Stimulated activated CD8-positive, alpha-beta memory T cell treated with anti-CD3 and anti-CD28 coated beads, Interleukin-15, amount 100 ng/mL, for 24 hours (primary cell): Measurements from ENCODE around the gene FGFR2.

Experiments used
- DNase-seq: peaks from one replicate; pipeline ENCODE4 v3.0.0-alpha.2; 2020; ENCODE audit warnings: low read depth

The FGFR2 gene

DNA sequence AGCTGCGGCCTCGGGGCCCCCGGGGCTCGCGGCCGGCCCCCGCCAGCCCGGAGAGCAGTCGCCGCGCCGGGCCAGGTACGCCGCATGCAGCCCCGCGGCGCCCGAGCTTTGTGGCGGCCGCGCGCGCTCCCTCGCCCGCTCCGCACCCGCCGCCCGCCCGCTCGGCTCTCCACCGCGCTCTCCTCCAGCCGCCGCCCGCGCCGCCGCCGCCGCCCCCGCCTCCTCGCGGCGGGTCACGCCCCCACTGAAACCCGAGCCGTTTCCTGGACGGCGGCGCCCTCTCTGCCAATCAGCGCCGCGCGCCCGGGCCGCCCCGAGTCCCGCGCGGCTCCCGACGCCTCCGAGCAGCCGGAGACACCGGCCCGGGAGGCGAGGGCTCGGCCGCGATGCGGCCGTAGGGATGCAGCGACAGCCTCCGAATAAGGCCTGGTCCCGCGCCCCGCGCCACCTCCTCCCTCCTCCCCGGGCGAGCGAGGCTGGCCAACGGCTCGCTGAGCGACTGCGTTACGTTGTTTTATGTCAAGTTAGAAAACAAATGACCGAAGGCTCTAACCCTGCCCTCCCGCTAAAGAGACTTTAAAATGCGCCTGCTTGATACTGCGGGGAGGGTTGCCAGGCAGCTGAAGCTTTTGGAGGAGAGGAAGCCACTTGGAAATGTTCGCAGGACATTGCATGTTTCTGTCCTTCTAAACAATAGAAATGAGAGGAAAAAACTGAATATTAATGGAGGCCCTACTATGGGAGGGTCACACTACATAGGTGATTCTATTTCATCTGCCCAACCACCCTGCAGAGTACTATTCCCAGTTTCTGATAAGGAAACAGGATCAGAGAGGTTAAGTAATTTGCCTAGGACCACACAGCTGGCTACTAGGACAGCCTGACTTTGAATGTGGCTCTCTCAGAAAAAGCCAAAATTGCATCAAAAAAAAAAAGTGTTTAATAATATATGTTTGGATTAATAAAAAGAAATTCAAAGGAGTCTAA is at the start of gene FGFR2:
Gene FGFR2, minus strand, starts transcription at position 182 of the 987 bp plus-strand sequence. CDS start 4,627 bp downstream, outside the sequence.
- DNase-seq, result no peak

DNA sequence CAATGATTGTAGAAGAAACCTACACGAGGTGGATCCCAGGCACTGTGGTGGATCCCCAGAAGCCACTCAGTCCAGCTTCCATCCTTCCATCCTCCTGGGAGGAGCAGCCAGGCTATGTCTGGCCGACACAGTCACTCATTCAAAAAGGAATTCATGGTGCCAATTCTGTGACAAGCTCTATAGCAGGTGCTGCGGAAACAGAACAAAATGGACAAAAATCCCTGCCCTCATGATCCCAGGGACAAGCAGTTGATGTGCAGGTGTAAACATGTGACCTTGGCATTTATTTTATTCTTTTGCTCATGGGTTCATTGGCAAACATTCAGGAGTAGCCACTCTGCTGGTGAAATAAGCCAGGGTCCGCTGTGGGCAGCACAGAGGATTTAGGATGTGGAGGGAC is 49.2 kb upstream of the FGFR2 start:
- no peak for DNase-seq

DNA sequence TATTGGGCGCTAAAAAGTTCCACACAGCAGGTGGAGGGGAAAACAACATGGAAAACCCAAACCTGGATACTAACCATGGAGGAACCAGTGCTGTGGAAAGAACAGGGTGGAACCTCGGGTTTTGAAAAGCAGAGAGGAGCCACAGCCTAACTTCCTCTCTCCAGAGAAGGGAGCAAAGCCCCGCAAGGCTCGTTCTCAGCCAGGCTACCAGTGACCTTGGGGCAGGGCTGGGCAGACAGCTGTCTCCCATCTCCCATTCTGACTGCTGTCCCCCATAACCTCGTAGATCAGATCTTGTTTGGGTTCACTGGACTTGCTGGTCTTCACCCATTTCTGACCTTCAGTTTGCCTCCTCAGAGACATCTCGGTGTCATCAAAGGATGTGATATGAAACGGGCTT is 47.5 kb upstream of the FGFR2 start:
- DNase-seq, result no peak

DNA sequence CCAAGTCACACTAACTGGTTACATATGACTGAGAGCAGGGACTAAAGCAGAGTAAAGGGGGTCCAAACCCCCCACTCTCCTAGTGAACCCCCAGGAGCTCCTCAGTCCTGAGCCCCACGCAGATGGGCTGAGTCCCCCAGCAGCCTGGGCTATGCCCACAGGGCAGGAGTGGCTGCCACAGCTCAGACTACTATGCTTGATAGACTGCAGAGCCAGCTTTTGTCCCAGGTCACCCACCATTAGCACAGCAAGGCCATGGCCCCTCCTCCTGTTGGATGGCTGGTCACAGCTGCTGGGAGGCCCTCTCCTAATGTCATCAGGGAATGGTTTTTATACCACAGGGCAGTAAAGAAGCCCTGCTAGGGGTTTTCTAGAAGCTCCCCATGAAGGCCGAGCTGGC is 46.3 kb upstream of the FGFR2 start:
- DNase-seq, result no peak

DNA sequence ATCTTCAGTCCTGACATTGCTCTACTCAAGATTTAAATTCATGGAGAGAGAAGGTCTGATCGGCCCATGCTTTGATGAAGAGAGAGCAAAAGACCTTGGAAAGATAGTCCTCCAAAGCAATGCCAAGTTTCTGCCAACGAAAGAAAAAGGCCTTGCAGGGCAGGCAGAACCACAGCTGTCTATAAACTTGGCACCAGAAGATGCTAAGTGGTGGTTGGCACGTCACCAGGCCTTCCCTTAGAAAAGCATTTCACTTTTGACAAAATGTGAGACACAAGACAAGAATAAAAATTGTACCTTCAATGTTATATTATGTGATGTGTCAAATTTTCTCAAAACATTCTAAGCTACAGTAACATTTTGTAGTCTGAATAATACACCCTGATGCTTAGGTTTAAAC is 42.0 kb upstream of the FGFR2 start:
- no peak for DNase-seq

DNA sequence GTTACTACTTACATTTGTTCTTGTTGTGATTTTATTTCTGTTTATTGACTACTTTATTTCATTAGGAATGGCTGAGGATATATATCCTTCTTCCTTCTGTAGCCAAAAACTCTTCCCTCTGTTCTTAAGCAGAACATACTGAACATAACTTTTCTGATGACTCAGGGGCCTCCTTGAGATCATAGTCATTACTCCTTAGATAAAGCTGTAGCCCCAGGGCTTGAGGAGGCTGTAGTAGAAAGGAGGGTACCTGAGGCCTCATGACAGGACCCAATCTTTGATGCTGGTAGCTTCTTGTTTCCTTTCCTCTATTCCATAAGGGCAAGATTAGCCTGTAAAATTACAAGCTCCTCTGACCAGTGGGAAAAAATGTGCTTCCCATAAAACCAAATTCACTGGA is 41.2 kb upstream of the FGFR2 start:
- DNase-seq, result no peak

DNA sequence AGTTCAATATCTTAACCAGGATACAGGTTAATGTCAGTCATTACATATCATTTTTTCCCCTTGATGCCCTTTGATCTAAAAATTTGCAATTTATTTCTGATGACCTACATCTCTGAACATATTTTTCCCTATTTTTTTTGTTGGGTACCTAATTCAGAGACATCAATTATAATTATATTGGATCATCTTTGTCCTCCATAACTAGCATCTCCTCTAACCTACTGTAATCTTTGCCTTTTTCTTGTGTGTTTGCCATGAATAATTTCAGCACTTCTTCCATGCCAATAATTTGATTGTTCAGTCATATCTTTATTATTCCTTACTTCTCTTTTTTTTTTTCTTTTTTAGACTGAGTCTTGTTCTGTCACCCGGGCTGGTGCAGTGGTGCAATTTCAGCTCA is 39.2 kb upstream of the FGFR2 start:
- DNase-seq, result no peak

DNA sequence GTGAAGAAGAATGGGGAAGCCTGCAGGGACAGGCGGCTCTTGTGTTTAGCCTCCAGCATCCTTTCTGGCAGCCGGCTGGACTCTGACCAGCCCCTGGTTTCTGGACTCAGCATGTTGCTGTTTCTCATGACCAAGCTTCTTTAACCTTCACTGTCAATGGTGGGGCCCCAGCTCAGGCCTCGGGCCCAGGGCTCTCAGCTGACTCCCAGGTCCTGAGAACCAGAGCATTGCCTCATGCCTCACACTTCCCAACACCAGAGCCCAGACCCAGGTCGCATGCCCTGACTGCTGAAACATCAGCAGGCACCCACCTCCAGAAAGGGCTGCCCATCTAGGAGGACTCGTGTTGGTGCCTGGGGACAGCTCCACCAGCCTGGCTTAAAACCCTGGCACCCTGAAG is 34.8 kb upstream of the FGFR2 start:
- DNase-seq, result no peak

DNA sequence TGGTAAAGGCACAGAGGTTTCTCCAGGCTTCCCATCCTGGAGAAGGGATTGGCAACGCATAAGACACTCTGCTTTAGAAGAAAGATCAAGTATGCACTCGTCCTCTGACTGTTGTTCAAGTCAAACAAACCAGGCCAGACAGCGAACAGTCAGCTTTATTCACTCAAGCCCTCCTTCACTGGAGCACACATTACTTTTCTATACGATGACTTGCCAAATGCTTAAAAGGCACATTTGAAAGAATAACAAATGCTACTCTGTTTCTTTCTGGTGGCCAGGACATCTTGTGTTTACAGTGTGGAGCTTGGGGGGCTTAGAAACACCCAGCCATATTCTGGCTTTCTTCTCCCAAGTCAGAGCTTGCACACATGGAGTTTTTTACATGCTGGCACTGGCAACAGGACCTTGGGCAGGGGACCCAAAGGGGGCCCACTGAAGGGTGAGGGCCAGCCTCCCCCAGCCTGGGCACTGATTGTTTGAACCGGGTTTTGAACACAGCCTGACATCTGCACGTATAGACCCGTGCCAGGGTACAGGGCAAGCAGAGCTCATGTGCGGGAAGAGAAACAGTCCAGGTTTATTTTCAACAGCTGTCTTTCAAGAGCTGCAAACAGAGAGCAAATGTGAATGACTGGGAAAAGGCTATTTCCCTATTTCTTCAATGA is 33.3 kb upstream of the FGFR2 start:
- no peak for DNase-seq

DNA sequence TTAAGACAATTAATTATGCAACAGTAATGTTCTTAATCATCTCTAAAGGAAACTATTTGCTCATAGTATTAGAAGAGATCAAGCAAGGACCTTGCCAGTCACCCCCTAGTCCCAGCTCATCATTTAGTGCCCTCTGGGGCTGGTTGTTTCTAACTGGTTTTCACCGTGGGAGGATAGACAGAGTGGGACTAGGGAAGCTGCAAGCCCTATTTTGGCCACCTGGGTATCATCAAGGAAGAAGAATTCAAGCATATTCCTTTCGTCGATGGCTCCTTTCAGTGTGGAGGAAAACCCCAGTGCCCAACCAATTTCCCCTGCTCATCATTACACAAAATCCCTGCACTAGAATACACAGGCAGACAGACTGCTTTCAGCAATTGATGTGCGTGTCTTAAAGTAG is 30.6 kb upstream of the FGFR2 start:
- DNase-seq, result no peak

DNA sequence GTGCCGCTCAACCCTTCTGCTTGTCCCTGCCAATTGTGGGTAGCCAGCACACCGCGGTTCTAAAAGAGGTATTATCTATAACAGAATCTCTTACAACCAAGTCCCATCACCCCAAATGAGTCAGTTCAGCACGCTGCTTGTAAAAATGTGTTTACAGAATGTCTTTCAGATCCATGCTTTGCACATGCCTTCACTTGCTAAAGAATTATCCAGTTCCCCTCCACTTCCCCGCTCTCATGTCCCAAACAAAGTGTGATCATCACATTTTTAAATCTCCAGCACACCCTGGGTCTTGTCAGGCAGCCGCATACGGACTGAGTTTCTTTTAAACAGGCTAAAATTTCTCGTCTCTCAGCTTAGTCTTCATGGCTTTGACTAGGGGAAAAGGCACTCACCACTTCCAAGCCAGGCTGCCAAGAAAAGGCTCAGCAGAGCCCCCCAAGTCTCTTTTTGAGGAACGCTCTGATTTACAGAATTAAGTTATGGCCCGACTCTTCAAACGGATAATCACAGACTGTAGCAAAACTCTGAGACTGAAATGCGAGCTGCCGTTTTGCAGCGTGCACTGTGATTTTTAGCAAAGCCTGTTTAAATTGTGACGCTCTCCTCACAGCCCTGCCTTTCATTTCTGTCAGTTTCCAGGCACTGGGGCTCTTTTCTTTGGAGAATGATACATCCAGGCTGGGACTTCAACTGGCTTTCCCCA is 29.8 kb upstream of the FGFR2 start:
- no peak for DNase-seq

DNA sequence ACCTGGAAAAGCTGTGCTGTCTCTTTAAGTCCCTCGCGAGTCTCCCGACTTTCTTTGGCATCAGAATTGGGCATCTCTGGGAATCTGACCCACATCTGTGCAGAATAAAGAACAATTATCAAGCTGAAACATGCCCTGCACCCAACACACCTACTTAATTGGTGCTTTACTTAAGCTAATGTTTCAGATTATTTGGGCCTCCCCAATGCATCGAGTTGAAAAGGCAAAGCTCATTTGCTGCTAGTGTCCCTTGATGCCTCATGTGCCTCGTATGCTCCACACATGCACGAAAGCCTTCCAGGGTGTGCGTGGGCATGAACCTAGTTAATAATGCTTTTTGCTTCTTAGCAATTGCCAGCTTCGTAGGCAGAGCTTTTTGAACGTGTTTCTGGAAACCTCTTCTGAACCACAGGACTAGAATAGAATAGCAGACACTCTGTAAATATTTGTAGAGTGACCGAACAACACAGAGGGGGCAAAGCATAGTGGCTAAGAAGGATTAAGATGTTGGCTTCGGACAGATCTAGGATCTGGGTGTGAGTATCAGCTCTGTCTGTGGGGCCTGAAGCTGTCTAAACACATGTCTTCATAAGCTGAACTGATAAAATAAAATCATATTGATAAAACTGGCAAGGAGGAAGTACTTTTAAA is 26.7 kb upstream of the FGFR2 start:
- DNase-seq, result no peak

DNA sequence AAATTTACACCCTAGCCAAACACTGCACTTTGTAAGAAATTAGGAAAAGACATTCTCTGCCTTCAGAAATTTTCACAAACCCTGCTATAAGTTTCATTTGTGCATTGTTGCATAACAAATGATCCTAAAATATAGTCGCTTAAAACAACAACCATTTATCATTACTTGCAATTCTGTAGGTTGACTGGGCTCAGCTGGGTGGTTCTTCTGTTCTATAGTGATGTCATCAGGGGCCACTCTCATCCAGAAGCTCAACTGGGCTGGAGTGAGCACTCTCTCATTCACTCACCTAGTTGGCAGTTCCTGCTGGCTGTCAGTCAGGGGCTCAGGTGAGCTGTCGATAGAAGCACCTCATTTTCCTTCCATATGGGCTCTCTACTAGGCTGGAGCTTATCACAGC is 20.7 kb upstream of the FGFR2 start:
- no peak for DNase-seq

DNA sequence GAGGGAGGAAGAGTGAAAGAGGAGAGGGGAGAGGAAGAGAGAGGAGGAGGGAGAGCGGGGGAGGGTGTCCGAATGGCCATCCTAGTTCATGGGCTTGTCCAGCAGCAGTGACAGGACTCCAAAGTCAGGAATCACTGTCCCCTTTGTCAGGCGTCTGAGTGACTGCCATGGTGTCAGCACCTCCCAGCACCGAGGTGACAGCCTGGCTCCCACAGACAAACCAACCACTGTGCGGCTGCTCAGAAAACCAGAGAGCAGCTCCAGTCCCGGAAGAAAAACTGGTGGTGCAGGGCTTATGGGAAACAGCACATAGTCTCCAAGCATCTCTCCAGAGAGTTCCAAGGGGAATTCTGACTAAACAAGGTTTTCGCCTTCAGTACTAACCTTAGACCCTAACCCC is 18.9 kb upstream of the FGFR2 start:
- DNase-seq, result no peak

DNA sequence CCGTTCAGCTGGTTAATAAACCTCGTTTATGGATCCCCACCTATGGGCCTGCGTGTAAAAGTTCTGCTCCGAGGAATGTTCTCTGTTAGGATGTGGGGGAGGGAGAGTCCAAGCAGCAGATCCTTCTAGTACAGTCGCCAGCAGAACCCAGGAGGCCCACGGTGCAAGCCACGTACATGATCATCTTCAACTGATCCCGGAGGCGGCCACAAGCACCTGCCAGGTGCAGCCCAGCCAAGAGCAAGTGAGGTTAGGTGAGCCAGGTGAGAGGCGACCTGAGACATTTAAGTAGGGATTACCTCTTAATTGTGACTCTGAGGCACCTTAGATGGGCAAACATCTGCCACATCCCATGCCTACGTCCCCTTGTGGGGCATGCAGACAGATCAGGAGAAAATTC is 18.0 kb upstream of the FGFR2 start:
- DNase-seq, result no peak

DNA sequence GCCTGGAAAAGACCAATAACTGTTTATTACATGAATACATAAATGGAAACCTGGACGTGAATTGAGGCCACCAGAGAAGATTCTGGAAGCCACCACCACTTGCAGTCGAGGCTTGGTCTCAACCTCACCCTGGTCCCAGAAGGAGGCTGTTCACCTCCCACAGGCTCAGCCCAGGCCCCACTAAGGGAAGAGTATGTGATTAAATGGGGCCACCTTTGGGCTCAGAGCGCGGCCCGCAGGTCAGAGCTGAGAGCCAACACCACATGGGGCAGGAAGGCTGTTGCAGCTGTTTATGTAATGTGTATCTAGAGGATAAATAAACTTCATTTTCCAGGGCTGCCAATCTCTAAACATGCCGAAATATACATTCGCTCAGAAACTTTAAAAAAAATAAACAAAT is 17.6 kb upstream of the FGFR2 start:
- DNase-seq, result no peak

DNA sequence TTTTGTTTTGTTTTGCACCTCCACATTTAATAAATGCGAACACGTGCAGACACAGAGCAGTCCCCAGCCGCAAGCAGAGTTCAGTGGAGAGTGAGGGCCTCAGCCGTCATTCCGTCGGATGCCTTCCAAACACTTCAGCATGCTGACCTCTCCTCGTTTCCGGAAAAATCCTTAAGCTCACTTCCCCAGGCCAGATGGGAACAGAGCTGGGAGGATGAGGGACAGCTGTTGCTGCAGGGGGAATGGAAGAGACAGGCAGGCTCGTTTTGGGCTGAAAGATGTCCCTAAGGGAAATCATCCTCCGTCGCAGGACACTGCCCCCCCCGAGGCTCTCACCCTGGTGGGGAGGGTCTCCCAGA is 17.2 kb upstream of the FGFR2 start:
- DNase-seq, result no peak

DNA sequence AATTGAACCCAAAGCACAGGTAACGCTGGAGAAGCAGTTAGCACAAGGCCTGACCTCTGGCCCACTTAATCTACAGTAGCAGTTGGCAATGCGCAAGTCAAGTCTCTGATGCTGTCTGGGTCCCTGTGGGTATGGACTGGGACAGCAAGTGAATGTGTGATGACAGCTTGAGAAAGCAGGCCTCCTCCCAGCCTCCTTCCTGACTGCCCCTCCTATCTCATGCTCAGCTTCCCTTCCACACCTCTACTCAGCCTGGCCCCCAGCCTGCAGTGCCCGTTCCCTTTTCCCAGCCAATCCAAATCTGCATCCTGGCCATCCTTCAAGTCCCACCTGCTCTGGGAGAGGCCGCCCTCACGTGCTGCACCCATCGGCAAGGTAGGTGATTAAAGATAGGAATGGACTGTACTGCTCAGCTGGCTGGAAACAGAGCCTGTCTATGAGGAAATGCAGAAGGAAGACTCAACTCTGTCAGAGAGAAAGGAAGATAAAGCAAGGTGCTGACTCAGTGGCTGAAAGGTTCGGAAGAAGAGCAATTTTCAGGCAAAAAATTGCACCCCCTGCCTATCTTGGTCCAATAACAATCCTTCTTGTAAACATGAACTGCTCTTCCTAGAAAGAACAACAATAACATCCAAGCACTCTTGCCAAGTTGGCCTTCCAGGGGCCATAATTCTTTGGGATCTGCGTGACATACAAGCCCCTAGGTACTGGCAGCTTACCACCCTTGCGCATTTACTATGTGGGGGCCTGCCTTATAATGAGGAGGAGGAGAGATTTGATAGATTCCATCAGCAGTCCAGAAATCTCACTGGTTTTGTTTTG is 16.6 kb upstream of the FGFR2 start:
- no peak for DNase-seq

DNA sequence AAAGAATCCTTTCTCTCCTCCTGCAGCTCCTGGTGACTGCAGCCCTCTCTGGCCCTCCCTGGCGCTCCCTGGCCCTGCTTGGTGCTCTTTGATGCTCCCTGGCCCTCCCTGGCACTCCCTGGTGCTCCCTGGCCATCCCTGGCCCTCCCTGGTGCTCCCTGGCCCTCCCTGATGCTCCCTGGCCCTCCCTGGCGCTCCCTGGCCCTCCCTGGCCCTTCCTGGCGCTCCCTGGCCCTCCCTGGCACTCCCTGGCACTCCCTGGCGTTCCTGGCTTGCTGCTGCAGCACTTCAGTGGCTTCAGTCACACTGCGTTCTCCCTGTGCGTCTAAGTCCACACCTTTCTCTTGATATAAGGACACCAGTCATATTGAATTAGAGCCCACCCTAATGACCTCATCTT is 15.2 kb upstream of the FGFR2 start:
- no peak for DNase-seq

DNA sequence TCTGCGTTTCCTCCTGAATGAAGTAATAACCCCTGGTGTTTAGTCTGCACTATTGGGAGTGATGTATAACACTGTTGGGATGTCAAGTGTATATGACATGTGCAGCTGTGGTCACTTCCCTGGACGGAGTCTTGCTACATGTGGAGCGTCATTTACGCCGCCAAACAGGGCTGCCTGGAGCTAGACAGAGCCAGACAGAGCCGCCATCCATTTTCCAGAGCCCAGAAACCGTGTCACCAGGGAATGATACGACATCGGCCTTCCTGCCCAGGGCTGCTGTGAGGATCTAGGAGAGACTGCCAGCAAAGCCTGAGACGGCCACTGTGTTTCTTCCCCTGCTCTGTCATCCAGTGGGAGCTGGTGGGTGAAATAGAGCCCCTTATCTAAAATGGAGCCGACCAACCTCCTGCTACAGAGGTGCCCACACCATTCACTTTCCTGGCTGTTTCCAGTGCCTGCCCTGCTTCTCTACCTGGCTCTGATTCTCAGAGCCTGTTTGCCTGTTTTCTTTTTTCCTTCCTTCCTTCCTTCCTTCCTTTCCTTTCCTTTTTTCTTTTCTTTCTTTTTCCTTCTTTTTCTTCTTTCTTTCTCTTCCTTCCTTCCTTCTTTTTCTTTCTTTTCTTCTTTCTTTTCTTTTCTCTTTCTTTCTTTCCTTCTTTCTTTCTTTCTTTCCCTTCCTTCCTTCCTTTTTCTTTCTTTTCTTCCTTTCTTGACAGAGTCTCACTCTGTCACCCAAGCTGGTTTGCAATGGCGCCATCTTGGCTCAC is 13.3 kb upstream of the FGFR2 start:
- no peak for DNase-seq
